Measurements from ENCODE around the gene SDK2. TPM values are rescaled to one million over a fixed set of nuclear protein-coding genes. Genes with fewer than 3 reads are reported as not detected.

Gene SDK2
- total and polyA plus RNA-seq, 3 experiments from 2014 or later, result 0.35 to 0.54 (median 0.44) TPM

DNA sequence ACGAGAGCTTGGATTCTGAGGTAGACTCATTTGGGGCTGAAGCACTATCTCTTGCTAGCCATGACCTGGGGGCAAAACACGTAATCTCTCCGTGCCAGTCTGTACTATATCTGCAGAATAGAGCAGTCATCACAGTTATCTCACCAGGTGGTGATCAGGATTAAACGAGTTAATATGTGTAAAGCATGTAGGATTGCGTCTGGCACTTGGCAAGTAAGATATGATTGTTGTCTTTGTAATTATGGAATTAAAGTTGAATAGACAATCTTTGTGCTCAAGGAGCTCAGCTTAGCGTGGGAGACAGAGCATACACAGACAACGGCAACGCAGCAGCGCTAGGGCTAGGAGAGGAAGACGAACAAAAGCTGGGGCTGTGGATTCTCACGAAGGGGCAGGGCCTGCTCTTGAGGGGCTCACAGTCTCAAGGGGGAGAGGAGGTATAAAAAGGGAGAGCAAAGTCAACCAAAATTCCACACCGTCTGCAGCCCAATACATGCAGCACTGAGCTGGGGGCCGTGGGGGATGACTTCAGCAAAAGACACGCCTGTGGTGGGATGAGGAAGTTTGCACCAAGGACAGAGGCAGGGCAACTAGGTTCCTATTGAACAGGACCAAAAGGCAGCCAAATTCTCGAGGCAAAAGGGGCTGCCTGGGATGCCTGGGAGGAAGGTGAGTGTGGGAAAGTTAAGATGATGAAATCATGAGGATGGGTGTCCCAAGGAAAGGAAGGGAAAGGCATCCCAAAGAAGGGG lies 68.6 kb downstream of the SDK2 start:
- H3K9me3 ChIP-seq (ENCODE audit: low read length), result no peaks in the 10 kb centered on the region
- ChIA-PET CTCF (no interaction called here), POLR2A (no interaction called here)
- no peaks in the 10 kb centered on the region for H3K4me1 ChIP-seq (ENCODE audit: insufficient read depth, low read length)
- Mint-ChIP-seq H3K4me1 (peaks cover 0 to 10% (median 5%) of the 10 kb centered on the region in 3 donors), H3K9me3 (no peaks in the 10 kb centered on the region), H3K4me3 (no peak overlapping the region), H3K27ac (peak overlapping the region in 1 of 8 donors; percentile 81), H3K36me3 (peaks cover 0 to 7% (median 2%) of the 10 kb centered on the region in 3 donors), H3K27me3 (peaks cover 5 to 11% of the 10 kb centered on the region in 2 donors)
- no peak for DNase-seq
- H3K36me3 ChIP-seq (ENCODE audit: insufficient read depth, low read length), result no peaks in the 10 kb centered on the region
- no peak overlapping the region for H3K27ac ChIP-seq (ENCODE audit: low read depth, low read length)
- no peaks in the 10 kb centered on the region for H3K27me3 ChIP-seq (ENCODE audit: insufficient read depth, low read length, poor library complexity, severe bottlenecking)
- H3K4me3 ChIP-seq (ENCODE audit: low read length), result no peak overlapping the region

DNA sequence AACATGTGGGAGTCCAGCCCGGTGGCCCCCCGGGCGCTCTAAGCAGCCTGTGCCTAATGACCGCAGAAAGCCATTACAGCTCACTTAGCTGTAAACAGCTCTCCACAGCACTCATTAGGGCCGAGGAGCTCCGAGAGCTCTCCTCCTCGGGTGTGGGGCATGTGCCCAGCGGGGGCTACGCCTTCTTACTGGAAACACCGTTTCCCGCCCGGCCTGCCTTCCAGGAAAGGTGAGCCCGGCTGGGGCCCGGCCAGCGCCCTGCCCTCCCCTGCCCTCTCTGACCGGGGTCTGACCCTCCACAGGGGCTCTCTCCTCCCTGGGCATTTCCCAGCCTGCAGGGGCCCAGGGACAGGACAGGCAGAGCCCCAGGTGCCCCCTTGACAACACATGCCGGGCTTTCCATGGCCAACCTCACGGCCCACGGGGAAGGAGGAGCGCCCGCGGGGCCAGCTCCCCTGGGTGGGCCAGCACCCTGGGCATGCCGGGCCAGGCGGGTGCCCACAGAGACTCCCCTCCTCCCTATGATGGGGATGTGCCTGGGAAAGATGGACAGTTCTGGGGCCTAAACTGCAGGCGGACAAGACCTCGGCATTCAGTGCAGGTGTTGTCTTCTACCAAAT lies 72.6 kb downstream of the SDK2 start:
- POLR2A ChIA-PET, result no interaction called here
- CTCF ChIA-PET, result interaction anchor here (1.0 kb wide), 1 partner anchor 17 kb away, joined by 3 read pairs; no protein-coding TSS in a partner anchor
- Mint-ChIP-seq H3K36me3 (peaks cover 0 to 4% (median 3%) of the 10 kb centered on the region in 3 donors), H3K27ac (no peak overlapping the region), H3K4me3 (no peak overlapping the region), H3K27me3 (peaks cover 5 to 7% of the 10 kb centered on the region in 2 donors), H3K9me3 (no peaks in the 10 kb centered on the region), H3K4me1 (peaks cover 16 to 31% (median 25%) of the 10 kb centered on the region in 3 donors)
- no peak for DNase-seq
- H3K27me3 ChIP-seq (ENCODE audit: insufficient read depth, low read length, poor library complexity, severe bottlenecking), result no peaks in the 10 kb centered on the region
- no peak overlapping the region for H3K27ac ChIP-seq (ENCODE audit: low read depth, low read length)
- no peaks in the 10 kb centered on the region for H3K9me3 ChIP-seq (ENCODE audit: low read length)
- no peaks in the 10 kb centered on the region for H3K36me3 ChIP-seq (ENCODE audit: insufficient read depth, low read length)
- H3K4me1 ChIP-seq (ENCODE audit: insufficient read depth, low read length), result peaks cover 10% of the 10 kb centered on the region
- H3K4me3 ChIP-seq (ENCODE audit: low read length), result no peak overlapping the region

DNA sequence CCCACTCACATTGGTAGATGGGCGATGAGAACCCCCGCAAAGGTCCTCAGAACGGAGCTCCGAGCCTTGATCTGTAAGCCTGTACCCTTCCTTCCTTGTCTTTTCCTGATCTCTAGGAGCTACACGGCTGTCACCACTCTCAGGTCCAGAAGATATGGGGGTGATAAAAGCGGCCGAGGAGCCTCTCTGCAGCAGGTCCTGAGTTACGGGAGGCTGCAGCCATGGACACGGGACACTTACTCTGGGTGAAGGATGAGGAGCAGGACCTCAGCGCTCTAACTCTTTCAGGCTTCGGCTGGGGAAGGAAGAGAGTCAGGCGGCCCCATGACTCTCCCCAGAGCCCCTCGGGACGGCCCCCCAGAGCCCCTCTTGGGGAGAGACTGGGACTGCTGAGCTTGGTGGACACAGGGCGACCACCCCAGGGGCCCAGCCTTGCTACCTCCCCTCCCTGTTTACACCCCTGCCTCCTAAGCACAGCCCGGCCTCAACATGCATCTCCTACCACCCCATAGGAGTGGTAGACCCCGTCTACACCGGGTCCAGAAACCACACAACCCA lies 74.4 kb downstream of the SDK2 start:
- Histone ChIP-seq H3K27ac (ENCODE audit: low read depth, low read length) (no peak overlapping the region), H3K9me3 (ENCODE audit: low read length) (no peaks in the 10 kb centered on the region), H3K27me3 (ENCODE audit: insufficient read depth, low read length, poor library complexity, severe bottlenecking) (no peaks in the 10 kb centered on the region), H3K36me3 (ENCODE audit: insufficient read depth, low read length) (no peaks in the 10 kb centered on the region), H3K4me3 (ENCODE audit: low read length) (no peak overlapping the region), H3K4me1 (ENCODE audit: insufficient read depth, low read length) (peaks cover 10% of the 10 kb centered on the region)
- no peak for DNase-seq
- Mint-ChIP-seq H3K27ac (peak overlapping the region in 1 of 8 donors; percentile 60), H3K9me3 (no peaks in the 10 kb centered on the region), H3K36me3 (peaks cover 0 to 4% (median 0%) of the 10 kb centered on the region in 3 donors), H3K27me3 (peaks cover 0 to 5% of the 10 kb centered on the region in 2 donors), H3K4me3 (no peak overlapping the region), H3K4me1 (peaks cover 16 to 35% (median 30%) of the 10 kb centered on the region in 3 donors)
- ChIA-PET POLR2A (no interaction called here), CTCF (no interaction called here)

DNA sequence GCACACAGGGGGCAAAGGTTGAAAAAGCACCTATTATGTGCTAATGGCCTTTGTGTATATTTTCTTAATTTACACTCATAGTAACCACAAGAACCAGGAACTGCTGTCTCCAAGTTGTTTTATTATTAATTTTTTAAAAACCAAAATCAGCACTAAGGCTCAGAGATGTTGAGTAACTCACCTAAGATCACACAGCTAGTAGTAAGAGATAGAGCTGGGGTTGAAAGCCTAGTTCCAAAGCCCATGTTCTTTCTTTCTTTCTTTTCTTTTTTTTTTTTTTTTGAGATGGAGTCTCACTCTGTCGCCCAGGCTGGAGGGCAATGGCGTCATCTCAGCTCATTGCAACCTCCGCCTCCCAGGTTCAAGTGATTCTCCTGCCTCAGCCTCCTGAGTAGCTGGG lies 75.3 kb downstream of the SDK2 start:
- H3K27me3 Mint-ChIP-seq, result peaks cover 0 to 5% of the 10 kb centered on the region in 2 donors
- no peaks in the 10 kb centered on the region for H3K36me3 ChIP-seq (ENCODE audit: insufficient read depth, low read length)
- H3K36me3 Mint-ChIP-seq, result peaks cover 0 to 2% (median 0%) of the 10 kb centered on the region in 3 donors
- H3K27ac Mint-ChIP-seq, result no peak overlapping the region
- CTCF ChIA-PET, result no interaction called here
- no peak for DNase-seq
- H3K4me3 Mint-ChIP-seq, result no peak overlapping the region
- peaks cover 10% of the 10 kb centered on the region for H3K4me1 ChIP-seq (ENCODE audit: insufficient read depth, low read length)
- H3K4me3 ChIP-seq (ENCODE audit: low read length), result no peak overlapping the region
- peaks cover 16 to 33% (median 30%) of the 10 kb centered on the region in 3 donors for H3K4me1 Mint-ChIP-seq
- H3K9me3 ChIP-seq (ENCODE audit: low read length), result no peaks in the 10 kb centered on the region
- H3K9me3 Mint-ChIP-seq, result no peaks in the 10 kb centered on the region
- no peak overlapping the region for H3K27ac ChIP-seq (ENCODE audit: low read depth, low read length)
- POLR2A ChIA-PET, result no interaction called here
- no peaks in the 10 kb centered on the region for H3K27me3 ChIP-seq (ENCODE audit: insufficient read depth, low read length, poor library complexity, severe bottlenecking)

DNA sequence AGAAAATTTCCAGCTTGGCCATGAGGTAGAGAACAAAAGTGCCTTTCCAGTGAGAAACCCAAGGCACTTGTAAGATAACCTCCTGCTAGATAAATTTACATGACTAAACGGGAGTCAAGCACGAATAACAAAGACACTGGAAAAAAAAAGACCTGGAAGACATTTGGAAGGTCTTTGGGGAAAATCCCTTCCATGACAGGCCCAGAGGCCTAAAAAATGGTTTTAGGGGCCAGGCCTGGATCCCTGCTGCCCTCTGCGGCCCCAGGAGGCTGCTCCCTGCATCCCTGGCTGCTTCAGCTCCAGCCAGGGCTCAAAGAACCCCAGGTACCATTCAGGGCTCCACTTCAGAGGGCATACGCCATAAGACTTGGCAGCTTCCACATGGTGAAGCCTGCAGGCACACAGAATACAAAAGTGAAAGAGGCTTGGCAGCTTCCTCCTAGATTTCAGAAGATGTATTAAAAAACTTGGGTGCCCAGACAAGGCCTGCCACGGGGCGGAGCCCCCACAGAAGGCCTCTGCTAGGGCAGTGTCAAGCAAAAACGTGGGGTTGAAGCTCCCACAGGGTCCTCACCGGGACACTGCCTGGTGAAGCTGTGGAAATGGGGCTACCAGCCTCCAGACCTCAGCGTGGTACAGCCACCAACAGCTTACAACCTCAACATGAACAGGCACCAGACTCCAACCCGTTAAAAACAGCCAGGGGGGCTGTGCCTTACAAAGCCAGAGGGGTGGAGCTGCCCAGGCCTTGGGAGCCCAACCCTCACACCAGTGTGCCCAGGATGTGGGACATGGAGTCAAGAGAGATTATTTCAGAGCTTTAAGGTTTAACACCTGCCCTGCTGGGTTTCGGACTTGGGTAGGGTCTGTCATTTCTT lies 77.1 kb downstream of the SDK2 start:
- CTCF ChIA-PET, result interaction anchor here (1.3 kb wide), 1 partner anchor 24 kb away, joined by 4 read pairs; no protein-coding TSS in a partner anchor
- Histone ChIP-seq H3K27ac (ENCODE audit: low read depth, low read length) (no peak overlapping the region), H3K9me3 (ENCODE audit: low read length) (no peaks in the 10 kb centered on the region), H3K27me3 (ENCODE audit: insufficient read depth, low read length, poor library complexity, severe bottlenecking) (no peaks in the 10 kb centered on the region), H3K36me3 (ENCODE audit: insufficient read depth, low read length) (no peaks in the 10 kb centered on the region), H3K4me1 (ENCODE audit: insufficient read depth, low read length) (peaks cover 10% of the 10 kb centered on the region), H3K4me3 (ENCODE audit: low read length) (no peak overlapping the region)
- peak overlapping the region; percentile 62 to 89 (median 71) for H3K27ac Mint-ChIP-seq
- POLR2A ChIA-PET, result interaction anchor here (0.6 to 1.4 kb wide), 2 partner anchors 12 to 24 kb away, joined by 3 read pairs; no protein-coding TSS in a partner anchor
- no peaks in the 10 kb centered on the region for H3K9me3 Mint-ChIP-seq
- H3K36me3 Mint-ChIP-seq, result peaks cover 0 to 2% (median 0%) of the 10 kb centered on the region in 3 donors
- DNase-seq, result peak in 2 of 5 donors; percentile 18 to 51
- H3K4me1 Mint-ChIP-seq, result peaks cover 16 to 25% (median 25%) of the 10 kb centered on the region in 3 donors
- H3K4me3 Mint-ChIP-seq, result peak overlapping the region in 6 of 7 donors; percentile 5 to 69 (median 27)
- no peaks in the 10 kb centered on the region for H3K27me3 Mint-ChIP-seq

DNA sequence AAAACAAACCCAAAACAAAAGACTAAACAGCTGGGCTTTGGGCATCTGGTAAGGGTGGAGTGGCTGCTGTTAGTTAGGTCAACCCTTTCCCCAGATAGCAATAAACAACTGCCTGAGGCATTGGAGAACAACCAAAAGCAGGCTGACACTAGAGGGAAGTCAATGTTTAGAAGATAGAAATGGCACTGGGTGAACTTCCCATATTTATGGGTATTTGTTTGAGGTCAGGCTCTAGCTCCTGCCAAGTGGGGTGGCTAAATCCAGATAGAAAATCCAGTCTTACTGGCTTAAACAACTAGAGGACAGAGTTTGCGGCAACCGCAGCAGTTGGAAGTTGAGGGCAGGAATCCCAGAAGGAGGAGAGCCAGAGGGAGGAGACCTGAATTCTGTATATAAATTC lies 79.4 kb downstream of the SDK2 start:
- peak overlapping the region in 2 of 8 donors; percentile 6 to 36 for H3K27ac Mint-ChIP-seq
- H3K36me3 Mint-ChIP-seq, result peaks cover 0 to 2% (median 0%) of the 10 kb centered on the region in 3 donors
- POLR2A ChIA-PET, result no interaction called here

DNA sequence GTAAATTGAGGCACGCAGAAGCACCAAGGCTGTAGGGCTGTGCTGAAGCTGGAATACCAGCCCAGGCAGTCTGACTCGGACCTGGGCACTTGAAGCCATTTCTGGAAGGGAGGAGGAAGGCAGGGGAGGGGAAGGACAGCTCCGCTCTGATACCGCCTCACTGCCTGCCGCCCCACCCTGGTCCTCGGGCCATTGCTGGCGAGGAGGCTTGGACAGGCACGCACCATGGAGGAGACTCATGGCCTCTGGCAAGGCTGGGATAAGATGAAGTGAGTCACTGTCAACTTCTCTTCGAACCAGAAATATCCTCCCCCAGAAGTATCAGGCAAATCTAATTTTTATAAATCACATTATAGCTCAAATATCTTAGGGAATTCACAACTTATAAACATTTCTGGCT lies 81.3 kb downstream of the SDK2 start:
- Histone ChIP-seq H3K4me3 (ENCODE audit: low read length) (no peak overlapping the region), H3K4me1 (ENCODE audit: insufficient read depth, low read length) (peaks cover 10% of the 10 kb centered on the region), H3K27me3 (ENCODE audit: insufficient read depth, low read length, poor library complexity, severe bottlenecking) (no peaks in the 10 kb centered on the region), H3K9me3 (ENCODE audit: low read length) (no peaks in the 10 kb centered on the region), H3K36me3 (ENCODE audit: insufficient read depth, low read length) (no peaks in the 10 kb centered on the region), H3K27ac (ENCODE audit: low read depth, low read length) (no peak overlapping the region)
- Mint-ChIP-seq H3K36me3 (no peaks in the 10 kb centered on the region), H3K27ac (no peak overlapping the region), H3K9me3 (no peaks in the 10 kb centered on the region), H3K27me3 (peaks cover 0 to 3% of the 10 kb centered on the region in 2 donors), H3K4me3 (no peak overlapping the region), H3K4me1 (peaks cover 12 to 21% (median 17%) of the 10 kb centered on the region in 3 donors)
- ChIA-PET POLR2A (no interaction called here), CTCF (no interaction called here)
- no peak for DNase-seq

More for the DNA sequence above, 79.4 kb downstream of the SDK2 start:
- Mint-ChIP-seq H3K4me1 (peaks cover 18 to 25% (median 25%) of the 10 kb centered on the region in 3 donors), H3K27me3 (peaks cover 0 to 3% of the 10 kb centered on the region in 2 donors), H3K9me3 (no peaks in the 10 kb centered on the region), H3K4me3 (no peak overlapping the region)
- CTCF ChIA-PET, result no interaction called here
- Histone ChIP-seq H3K4me1 (ENCODE audit: insufficient read depth, low read length) (peaks cover 10% of the 10 kb centered on the region), H3K36me3 (ENCODE audit: insufficient read depth, low read length) (no peaks in the 10 kb centered on the region), H3K27me3 (ENCODE audit: insufficient read depth, low read length, poor library complexity, severe bottlenecking) (no peaks in the 10 kb centered on the region), H3K4me3 (ENCODE audit: low read length) (no peak overlapping the region), H3K27ac (ENCODE audit: low read depth, low read length) (no peak overlapping the region), H3K9me3 (ENCODE audit: low read length) (no peaks in the 10 kb centered on the region)
- no peak for DNase-seq

All from CD8-positive, alpha-beta memory T cell (primary cell).